Gastrocnemius medialis (tissue), 4 donors: Measurements from ENCODE around the gene CLDN4. TPM values are rescaled to one million over a fixed set of nuclear protein-coding genes. Genes with fewer than 3 reads are reported as not detected.

Source experiments
- ATAC-seq, 2 donors: fragments of 150-250 bp; one replicate each; pipeline ENCODE4 v1.9.1; 2016
- DNase-seq, 2 donors: peaks; one replicate each; pipeline ENCODE4 v3.0.0-alpha.2; 2019
- H3K27ac ChIP-seq, 4 donors: fragments of 200-600 bp; sonication (generic); 1 replicate in 1 of 4; 2 replicates in 3 of 4; pipeline ENCODE4 v1.5.1; 2016 to 2018; ENCODE audit warnings: mild to moderate bottlenecking in 2 of 4, moderate library complexity in 1 of 4
- H3K27me3 ChIP-seq, 3 donors: fragments of 200-600 bp; sonication (generic) in 2 of 3; 1 replicate in 1 of 3; 2 replicates in 2 of 3; pipeline versions ENCODE4 v1.5.1 to v1.6.0; 2016 to 2019; ENCODE audit warnings: mild to moderate bottlenecking in 1 of 3, moderate library complexity in 1 of 3
- H3K36me3 ChIP-seq, 2 donors: fragments of 200-600 bp; sonication (generic) in 1 of 2; one replicate each; pipeline ENCODE4 v1.5.1; 2017 to 2018
- H3K4me1 ChIP-seq, 2 donors: fragments of 200-600 bp; sonication (generic) in 1 of 2; one replicate each; pipeline ENCODE4 v1.5.1; 2016 to 2017; ENCODE audit warnings: mild to moderate bottlenecking in 2 of 2
- H3K4me3 ChIP-seq, 4 donors: fragments of 200-600 bp; sonication (generic) in 3 of 4; 1 replicate in 1 of 4; 2 replicates in 3 of 4; pipeline ENCODE4 v1.5.1; 2016 to 2019; ENCODE audit warnings: mild to moderate bottlenecking in 2 of 4
- H3K9me3 ChIP-seq, 3 donors: fragments of 200-600 bp; sonication (generic) in 2 of 3; 1 replicate in 1 of 3; 2 replicates in 2 of 3; pipeline ENCODE4 v1.5.1; 2016 to 2019
- CTCF ChIP-seq, 5 experiments: fragments of 450-650 bp in 3 of 5; fragments of 200-600 bp in 2 of 5; sonication (generic) in 2 of 5; IDR thresholded peaks in 4 of 5; conservative IDR thresholded peaks in 1 of 5; 1 replicate in 4 of 5; 2 replicates in 1 of 5; pipeline ENCODE4 v1.5.1; 2016 to 2019; ENCODE audit warnings: antibody characterized with exemption in 5 of 5, mild to moderate bottlenecking in 3 of 5, moderate library complexity in 3 of 5
- POLR2A ChIP-seq, 2 donors: fragments of 450-650 bp; IDR thresholded peaks; one replicate each; pipeline ENCODE4 v1.6.1; 2017; ENCODE audit warnings: antibody characterized with exemption in 2 of 2, mild to moderate bottlenecking in 2 of 2, moderate library complexity in 2 of 2
- in situ Hi-C, 4 donors: fragments of 200-750 bp; cut with MboI; loops; one replicate each; pipeline versions ENCODE4 v1.15.0 to v1.8.0; 2017; ENCODE audit warnings: low sequenced_read_pairs in 4 of 4
- intact Hi-C: fragments of 100-400 bp; cut with DNase I; formaldehyde crosslinking; loops from one replicate; pipeline ENCODE4 v1.15.1; 2023; ENCODE audit warnings: low total_unique reads
- total RNA-seq, 4 donors: library from RNA; depleted of rRNA; stranded (reverse); fragments of >200 nt; gene quantifications; one replicate each; pipeline versions ENCODE4 v1.1.0 to v1.2.3, GENCODE V29; 2016

Gene CLDN4
- total RNA-seq, 4 donors from 2014 or later, result 0.16 to 3.7 (median 0.42) TPM

GRCh38 chr7:73876973-73877372 is 46.2 kb downstream of the CLDN4 start:
- no peak overlapping the region for H3K27ac ChIP-seq
- intact Hi-C loops (no loop called here), in situ Hi-C loops (loop anchor here in 1 of 4 donors (10.0 kb wide), 1 partner anchor 148 kb away; the partner anchor contains the start of gene ELN)
- DNase-seq (no peak), ATAC-seq (no peak)
- TF ChIP-seq CTCF (IDR thresholded peaks at IDR 0.05 in 4 of 5, conservative IDR thresholded peaks at IDR 0.05 in 1 of 5), result no peak
- no peak for TF ChIP-seq POLR2A (IDR thresholded peaks at IDR 0.05)
- no peaks in the 10 kb centered on the region for H3K36me3 ChIP-seq
- peaks cover 17 to 25% of the 10 kb centered on the region in 2 donors for H3K4me1 ChIP-seq
- peaks cover 0 to 14% (median 0%) of the 10 kb centered on the region in 3 donors for H3K27me3 ChIP-seq
- no peaks in the 10 kb centered on the region for H3K9me3 ChIP-seq
- no peak overlapping the region for H3K4me3 ChIP-seq

- ATAC-seq, result peak; percentile 51 to 53
- Histone ChIP-seq H3K4me1 (peaks cover 21 to 22% of the 10 kb centered on the region in 2 donors), H3K27ac (peak overlapping the region; percentile 55 to 68 (median 62)), H3K9me3 (no peaks in the 10 kb centered on the region), H3K36me3 (no peaks in the 10 kb centered on the region), H3K4me3 (no peak overlapping the region), H3K27me3 (peaks cover 0 to 14% (median 0%) of the 10 kb centered on the region in 3 donors)
- in situ Hi-C loops, result loop anchor here in 1 of 4 donors (10.0 kb wide), 1 partner anchor 145 kb away; the partner anchor contains the start of gene ELN
- TF ChIP-seq CTCF (IDR thresholded peaks at IDR 0.05 in 4 of 5, conservative IDR thresholded peaks at IDR 0.05 in 1 of 5) (no peak), POLR2A (IDR thresholded peaks at IDR 0.05) (no peak)
- intact Hi-C loops, result no loop called here
- peak in 1 of 2 donors; percentile 61 for DNase-seq
Observed at GRCh38 chr7:73879977-73880681, 49.3 kb downstream of the CLDN4 start.

- Histone ChIP-seq H3K4me1 (peaks cover 21 to 22% of the 10 kb centered on the region in 2 donors), H3K9me3 (no peaks in the 10 kb centered on the region), H3K36me3 (no peaks in the 10 kb centered on the region), H3K27ac (peak overlapping the region; percentile 55 to 68 (median 62)), H3K27me3 (peaks cover 0 to 14% (median 0%) of the 10 kb centered on the region in 3 donors), H3K4me3 (no peak overlapping the region)
- ATAC-seq (no peak), DNase-seq (no peak)
- intact Hi-C loops (no loop called here), in situ Hi-C loops (no loop called here)
- TF ChIP-seq CTCF (IDR thresholded peaks at IDR 0.05 in 4 of 5, conservative IDR thresholded peaks at IDR 0.05 in 1 of 5) (no peak), POLR2A (IDR thresholded peaks at IDR 0.05) (no peak)
Observed at GRCh38 chr7:73880755-73881328, 50.0 kb downstream of the CLDN4 start.

GRCh38 chr7:73881352-73882046 is 50.7 kb downstream of the CLDN4 start:
- Histone ChIP-seq H3K27ac (peak overlapping the region; percentile 55 to 68 (median 62)), H3K9me3 (no peaks in the 10 kb centered on the region), H3K36me3 (no peaks in the 10 kb centered on the region), H3K27me3 (peaks cover 0 to 14% (median 0%) of the 10 kb centered on the region in 3 donors), H3K4me3 (no peak overlapping the region), H3K4me1 (peaks cover 22 to 26% of the 10 kb centered on the region in 2 donors)
- in situ Hi-C loops (no loop called here), intact Hi-C loops (no loop called here)
- peak in 1 of 2 donors; percentile 57 for ATAC-seq
- TF ChIP-seq CTCF (IDR thresholded peaks at IDR 0.05 in 4 of 5, conservative IDR thresholded peaks at IDR 0.05 in 1 of 5) (no peak), POLR2A (IDR thresholded peaks at IDR 0.05) (no peak)
- no peak for DNase-seq
